ENCODE measurements around the gene ANP32E.
"Not testable (repeated sequence)": the region's sequence is repeated elsewhere in the genome, so short reads cannot be mapped to it uniquely, and the experiment has no call there.

GRCh38 chr1:150232921-150233320 is 3.0 kb downstream of the ANP32E start:
- not testable (repeated sequence) for TF ChIP-seq CTCF (conservative IDR thresholded peaks at IDR 0.05); EZH2 (IDR thresholded peaks at IDR 0.05; ENCODE audit: low read depth)

Data from PC-9 (cell line).